AG09319 (cell line): ENCODE data around the gene RAP1A.

Experiments
- DNase-seq: peaks from one replicate; pipeline ENCODE4 v3.0.0-alpha.2; 2010; ENCODE audit warnings: low read depth; ENCODE audit errors: extremely low read depth
- CTCF ChIP-seq: IDR thresholded peaks from 2 replicates; pipeline ENCODE4 v1.5.1; 2011; ENCODE audit warnings: low read depth, mild to moderate bottlenecking, inconsistent platforms, low read length, moderate library complexity

Gene RAP1A

GRCh38 chr1:111733183-111733991, 113.8 kb downstream of the RAP1A start:
- no peak for TF ChIP-seq CTCF
- DNase-seq = peak; percentile 46

- no peak for DNase-seq
- TF ChIP-seq CTCF = no peak
Measured at GRCh38 chr1:111733992-111734341, 114.4 kb downstream of the RAP1A start.

- no peak for TF ChIP-seq CTCF
Measured at GRCh38 chr1:111734426-111734825, 114.8 kb downstream of the RAP1A start.

DNA sequence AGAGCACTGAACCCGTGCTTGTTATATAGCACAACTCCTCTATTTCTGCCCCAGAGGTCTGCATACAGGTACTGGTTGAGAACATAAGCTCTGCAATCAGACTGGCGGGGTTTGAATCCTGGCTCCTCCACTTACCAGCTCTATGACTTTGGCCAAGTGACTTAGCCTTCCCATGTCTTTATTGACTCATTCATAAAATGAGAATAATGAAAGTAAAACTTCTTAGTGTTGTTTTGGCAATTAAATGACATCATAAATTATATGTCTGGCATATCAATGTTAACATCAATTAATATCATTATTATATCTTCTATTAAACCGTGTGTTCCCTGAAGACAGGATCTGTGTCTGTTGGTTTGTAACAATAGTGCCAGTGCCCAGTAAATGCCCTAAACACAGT, 115.3 kb downstream of the RAP1A start:
- DNase-seq = no peak
- TF ChIP-seq CTCF = no peak

More at GRCh38 chr1:111734426-111734825, 114.8 kb downstream of the RAP1A start:
- no peak for DNase-seq

- DNase-seq = no peak
- no peak for TF ChIP-seq CTCF
Measured at GRCh38 chr1:111735321-111735720, 115.7 kb downstream of the RAP1A start.

DNA sequence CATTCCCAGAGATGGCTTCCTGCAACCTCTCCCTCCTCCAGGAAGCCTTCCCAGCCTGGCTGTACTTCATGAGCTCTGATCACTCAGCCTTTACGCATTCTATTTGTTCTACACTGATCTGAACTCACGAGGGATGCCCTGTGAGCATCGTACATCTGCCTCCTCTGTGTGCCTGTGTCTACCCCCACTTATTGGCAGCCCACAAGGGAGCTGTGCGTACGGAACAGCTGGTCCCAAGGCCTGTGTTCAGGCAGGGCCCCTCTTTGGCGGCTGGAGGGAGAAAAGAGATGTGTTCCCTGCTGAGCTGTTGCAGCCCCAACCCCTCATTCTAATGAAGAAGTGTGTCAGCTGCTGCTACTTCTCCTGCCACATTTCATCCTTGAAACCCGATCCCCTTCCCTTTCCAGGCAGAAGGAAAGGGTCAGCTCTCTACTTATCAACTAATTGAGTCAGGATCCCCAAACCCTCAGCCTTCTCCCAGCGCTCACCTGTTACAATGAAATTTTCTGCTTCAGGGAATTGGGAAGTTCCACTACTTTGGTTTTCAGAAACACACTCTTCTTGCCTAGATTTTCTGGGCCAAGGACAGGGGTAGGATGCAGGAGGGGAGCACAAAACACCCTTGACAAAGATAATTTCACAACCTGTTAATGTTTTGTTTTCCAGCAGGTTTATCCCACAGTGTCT, 116.4 kb downstream of the RAP1A start:
- DNase-seq = no peak

More for the DNA sequence above, 116.4 kb downstream of the RAP1A start:
- no peak for TF ChIP-seq CTCF
